ENCODE data around the gene KAT14.
A peak's percentile ranks its signal among the peaks of the same experiment; 100 is the strongest.
"Not testable (repeated sequence)": the region's sequence is repeated elsewhere in the genome, so short reads cannot be mapped to it uniquely, and the experiment has no call there.

KAT14 gene

GRCh38 chr20:18137412-18138265 is at the start of gene KAT14, which contains the start of gene PET117:
Gene KAT14 (plus strand): TSS chr20:18137863. CDS start chr20:18142661, 4,798 bp downstream.
Gene PET117 (plus strand): TSS chr20:18137863. CDS start chr20:18137956, 93 bp downstream.
- DNase-seq: peak; percentile 94

GRCh38 chr20:18088298-18088697 is 49.4 kb upstream of the KAT14 start:
- not testable (repeated sequence) for DNase-seq

- DNase-seq: not testable (repeated sequence)
These were observed 48.8 kb upstream of the KAT14 start for GRCh38 chr20:18088841-18089240.

GRCh38 chr20:18090044-18090443 is 47.6 kb upstream of the KAT14 start:
- peak; percentile 11 for DNase-seq

GRCh38 chr20:18090477-18090876 is 47.2 kb upstream of the KAT14 start:
- no peak for DNase-seq

GRCh38 chr20:18091623-18092022 is 46.0 kb upstream of the KAT14 start:
- DNase-seq: no peak

GRCh38 chr20:18092890-18093289 is 44.8 kb upstream of the KAT14 start:
- no peak for DNase-seq

- no peak for DNase-seq
These were observed 44.3 kb upstream of the KAT14 start for GRCh38 chr20:18093388-18093787.

GRCh38 chr20:18094191-18094590 is 43.5 kb upstream of the KAT14 start:
- DNase-seq: no peak

GRCh38 chr20:18100569-18100968 is 37.1 kb upstream of the KAT14 start:
- not testable (repeated sequence) for DNase-seq

- no peak for DNase-seq
These were observed 36.4 kb upstream of the KAT14 start for GRCh38 chr20:18101125-18101810.

GRCh38 chr20:18103497-18103896 is 34.2 kb upstream of the KAT14 start:
- DNase-seq: no peak

GRCh38 chr20:18108326-18108725 is 29.3 kb upstream of the KAT14 start:
- no peak for DNase-seq

GRCh38 chr20:18128574-18128973 is 9.1 kb upstream of the KAT14 start:
- not testable (repeated sequence) for DNase-seq

GRCh38 chr20:18132663-18133062 is 5.0 kb upstream of the KAT14 start:
- no peak for DNase-seq

- no peak for DNase-seq
These were observed 3.7 kb upstream of the KAT14 start for GRCh38 chr20:18133962-18134361.

GRCh38 chr20:18138266-18138582 is 561 bp downstream of the KAT14 start:
- DNase-seq: peak; percentile 37

- no peak for DNase-seq
These were observed 1.2 kb downstream of the KAT14 start for GRCh38 chr20:18138639-18139583.

- no peak for DNase-seq
These were observed 2.2 kb downstream of the KAT14 start for GRCh38 chr20:18139832-18140231.

- DNase-seq: no peak
These were observed 7.0 kb downstream of the KAT14 start for GRCh38 chr20:18144541-18145099.

GRCh38 chr20:18154342-18154741 is 16.7 kb downstream of the KAT14 start:
- DNase-seq: no peak

- no peak for DNase-seq
These were observed 18.4 kb downstream of the KAT14 start for GRCh38 chr20:18156045-18156444.

GRCh38 chr20:18164356-18164755 is 26.7 kb downstream of the KAT14 start:
- DNase-seq: no peak
